Activated CD4-positive, alpha-beta T cell treated with anti-CD3 and anti-CD28 coated beads, Interleukin-2, amount 10 ng/mL, durations not matched to agents 7 days and 5 days (primary cell): Measurements from ENCODE around the gene ZNF473. TPM values are rescaled to one million over a fixed set of nuclear protein-coding genes. Genes with fewer than 3 reads are reported as not detected.

ENCODE experiments used
- CTCF ChIA-PET: fragments of 350-600 bp; sonication (Branson Sonifier 250); formaldehyde crosslinking; loops from one replicate; lab custom pipeline; 2021; ENCODE audit warnings: antibody characterized with exemption; lab: Charles Lee
- POLR2A ChIA-PET: fragments of 350-600 bp; sonication (Branson Sonifier 250); formaldehyde crosslinking; loops from one replicate; lab custom pipeline; 2021; ENCODE audit warnings: antibody characterized with exemption; lab: Charles Lee
- DNase-seq: peaks from one replicate; pipeline ENCODE4 v3.0.0-alpha.2; 2020
- H3K27ac Mint-ChIP-seq: one replicate; pipeline ENCODE4 v1.8.0; 2021; ENCODE audit warnings: mild to moderate bottlenecking, moderate library complexity, mixed read lengths
- H3K27me3 Mint-ChIP-seq: one replicate; pipeline ENCODE4 v1.8.0; 2021; ENCODE audit warnings: mixed read lengths
- H3K36me3 Mint-ChIP-seq: one replicate; pipeline ENCODE4 v1.8.0; 2021; ENCODE audit warnings: low read depth, mixed read lengths
- H3K4me1 Mint-ChIP-seq: one replicate; pipeline ENCODE4 v1.8.0; 2021; ENCODE audit warnings: mixed read lengths
- H3K4me3 Mint-ChIP-seq: one replicate; pipeline ENCODE4 v1.8.0; 2021; ENCODE audit warnings: mild to moderate bottlenecking, moderate library complexity, mixed read lengths
- H3K9me3 Mint-ChIP-seq: one replicate; pipeline ENCODE4 v1.8.0; 2021; ENCODE audit warnings: mixed read lengths
- total RNA-seq, 2 experiments: library from RNA; stranded (reverse); gene quantifications; one replicate each; pipeline ENCODE4 v1.2.3, GENCODE V29; 2021

ZNF473 gene
- total RNA-seq, 2 experiments from 2014 or later: 10.0 to 10.6 TPM

GRCh38 chr19:50008532-50008931, 17.3 kb upstream of the ZNF473 start:
- CTCF ChIA-PET: interaction anchor here (0.5 kb wide), 1 partner anchor 523 kb away, joined by 6 read pairs; no protein-coding TSS in a partner anchor
- POLR2A ChIA-PET: no interaction called here
- no peak overlapping the region for H3K27ac Mint-ChIP-seq
- H3K4me3 Mint-ChIP-seq: no peak overlapping the region
- H3K9me3 Mint-ChIP-seq: no peaks in the 10 kb centered on the region
- H3K27me3 Mint-ChIP-seq: no peaks in the 10 kb centered on the region
- peaks cover 52% of the 10 kb centered on the region for H3K36me3 Mint-ChIP-seq
- DNase-seq: no peak
- H3K4me1 Mint-ChIP-seq: peaks cover 20% of the 10 kb centered on the region

GRCh38 chr19:50016225-50016807, 9.5 kb upstream of the ZNF473 start:
- CTCF ChIA-PET: interaction anchor here (1.4 kb wide), 1 partner anchor 17 kb away, joined by 3 read pairs; no protein-coding TSS in a partner anchor
- POLR2A ChIA-PET: no interaction called here
- H3K4me1 Mint-ChIP-seq: no peaks in the 10 kb centered on the region
- no peak for DNase-seq
- H3K9me3 Mint-ChIP-seq: no peaks in the 10 kb centered on the region
- H3K4me3 Mint-ChIP-seq: no peak overlapping the region
- peaks cover 56% of the 10 kb centered on the region for H3K36me3 Mint-ChIP-seq
- no peak overlapping the region for H3K27ac Mint-ChIP-seq
- H3K27me3 Mint-ChIP-seq: no peaks in the 10 kb centered on the region

DNA sequence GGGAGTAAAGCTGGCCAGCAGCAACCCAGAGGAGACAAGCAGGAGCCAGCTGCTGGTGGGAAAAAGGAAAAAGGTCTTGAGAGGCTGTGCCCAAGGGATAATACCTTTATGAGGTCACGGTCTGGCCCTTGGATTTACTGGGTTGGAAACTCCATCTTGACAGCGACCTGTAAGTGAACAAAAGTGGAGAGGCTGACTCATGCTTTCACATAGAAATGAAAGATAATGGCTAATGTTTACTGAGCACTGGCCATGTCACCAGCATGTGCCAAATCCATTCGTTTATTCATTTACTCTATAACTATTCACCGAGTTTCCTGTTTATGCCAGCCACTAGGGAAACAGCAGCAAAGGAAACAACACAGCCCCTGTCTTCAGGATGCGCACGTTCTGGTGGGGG, 5.3 kb upstream of the ZNF473 start:
- H3K9me3 Mint-ChIP-seq: no peaks in the 10 kb centered on the region
- H3K36me3 Mint-ChIP-seq: peaks cover 28% of the 10 kb centered on the region
- no peak overlapping the region for H3K27ac Mint-ChIP-seq
- ChIA-PET POLR2A (no interaction called here), CTCF (no interaction called here)
- peaks cover 24% of the 10 kb centered on the region for H3K4me1 Mint-ChIP-seq
- no peak for DNase-seq
- H3K27me3 Mint-ChIP-seq: no peaks in the 10 kb centered on the region
- no peak overlapping the region for H3K4me3 Mint-ChIP-seq

DNA sequence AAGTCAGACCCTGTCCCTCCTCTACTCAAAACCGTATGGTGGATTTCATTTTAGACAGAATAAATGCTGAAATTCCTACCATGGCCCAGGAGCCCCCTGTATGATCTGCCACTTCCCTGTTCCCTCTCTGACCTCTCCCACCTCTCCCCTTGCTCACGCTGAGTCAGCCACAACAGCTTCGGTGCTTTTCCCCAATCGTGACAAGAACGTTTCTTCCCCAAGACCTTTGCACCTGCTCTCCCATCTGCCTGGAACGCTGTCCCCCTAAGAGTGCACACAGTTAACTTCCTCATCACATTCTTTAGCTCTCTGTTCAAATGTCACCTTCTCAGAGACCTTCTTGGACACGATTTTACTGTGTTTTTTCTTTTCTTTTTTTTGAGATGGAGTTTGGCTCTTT, 3.0 kb upstream of the ZNF473 start:
- H3K27me3 Mint-ChIP-seq: no peaks in the 10 kb centered on the region
- no peak overlapping the region for H3K27ac Mint-ChIP-seq
- POLR2A ChIA-PET: no interaction called here
- H3K4me3 Mint-ChIP-seq: peak overlapping the region; percentile 31
- DNase-seq: no peak
- CTCF ChIA-PET: no interaction called here
- H3K9me3 Mint-ChIP-seq: peaks cover 7% of the 10 kb centered on the region
- H3K36me3 Mint-ChIP-seq: peaks cover 25% of the 10 kb centered on the region
- H3K4me1 Mint-ChIP-seq: peaks cover 41% of the 10 kb centered on the region

DNA sequence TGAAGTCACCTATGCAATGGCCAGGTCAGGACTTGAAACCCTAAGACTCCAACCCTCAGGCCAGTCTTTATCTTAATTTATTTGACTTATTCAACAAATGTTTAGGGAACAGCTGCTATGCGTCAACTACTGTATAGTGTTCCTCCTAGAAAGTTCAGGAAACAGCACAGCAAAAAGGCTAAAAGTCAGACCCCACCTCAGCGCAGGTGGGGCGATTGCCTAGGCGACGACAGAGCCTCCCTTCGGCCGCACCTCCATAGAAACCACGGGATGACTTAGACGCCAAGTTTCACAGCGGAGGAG, 1.1 kb upstream of the ZNF473 start:
- ChIA-PET POLR2A (no interaction called here), CTCF (interaction anchor here (1.5 kb wide), 1 partner anchor 12 kb away, joined by 3 read pairs; no protein-coding TSS in a partner anchor)
- Mint-ChIP-seq H3K27ac (peak overlapping the region; percentile 98), H3K4me3 (peak overlapping the region; percentile 90), H3K36me3 (peaks cover 16% of the 10 kb centered on the region), H3K4me1 (peaks cover 41% of the 10 kb centered on the region), H3K9me3 (peaks cover 7% of the 10 kb centered on the region), H3K27me3 (no peaks in the 10 kb centered on the region)
- no peak for DNase-seq

- H3K27me3 Mint-ChIP-seq: no peaks in the 10 kb centered on the region
- POLR2A ChIA-PET: no interaction called here
- H3K4me1 Mint-ChIP-seq: peaks cover 41% of the 10 kb centered on the region
- peak; percentile 100 for DNase-seq
- peak within 1 kb of the TSS; percentile 98 for H3K27ac Mint-ChIP-seq
- peaks cover 15% of the 10 kb centered on the region for H3K36me3 Mint-ChIP-seq
- peak within 1 kb of the TSS; percentile 90 for H3K4me3 Mint-ChIP-seq
- H3K9me3 Mint-ChIP-seq: peaks cover 7% of the 10 kb centered on the region
- CTCF ChIA-PET: interaction anchor here (1.3 to 1.5 kb wide), 2 partner anchors 12 to 16 kb away, joined by 3 read pairs; no protein-coding TSS in a partner anchor
These were observed 597 bp upstream of the ZNF473 start, which contains the start of gene VRK3 for GRCh38 chr19:50025022-50025793. Gene VRK3, minus strand, starts transcription at chr19:50025372. Its CDS starts 9,210 bp downstream, at chr19:50016162.

DNA sequence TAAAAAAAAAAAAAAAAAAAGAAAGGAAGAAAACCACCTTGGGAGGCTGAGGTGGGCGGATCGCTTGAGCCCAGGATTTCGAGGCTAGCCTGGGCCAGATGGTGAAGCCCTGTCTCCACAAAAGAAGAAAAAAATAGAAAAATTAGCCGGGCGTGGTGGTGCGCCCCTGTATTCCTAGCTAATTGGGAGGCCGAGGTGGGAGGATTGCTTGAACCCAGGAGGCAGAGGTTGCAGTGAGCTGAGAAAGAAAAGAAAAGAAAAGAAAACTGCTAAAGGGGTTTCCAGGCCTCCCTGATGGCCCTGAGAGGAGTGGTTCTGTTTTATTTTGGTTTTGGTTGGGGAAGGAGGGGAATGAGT, 723 bp downstream of the ZNF473 start:
- no peaks in the 10 kb centered on the region for H3K27me3 Mint-ChIP-seq
- ChIA-PET POLR2A (no interaction called here), CTCF (interaction anchor here (1.3 kb wide), 1 partner anchor 14 kb away, joined by 3 read pairs; no protein-coding TSS in a partner anchor)
- peaks cover 41% of the 10 kb centered on the region for H3K4me1 Mint-ChIP-seq
- peaks cover 7% of the 10 kb centered on the region for H3K9me3 Mint-ChIP-seq
- H3K27ac Mint-ChIP-seq: peak overlapping the region; percentile 98
- H3K4me3 Mint-ChIP-seq: peak overlapping the region; percentile 90
- H3K36me3 Mint-ChIP-seq: peaks cover 27% of the 10 kb centered on the region
- DNase-seq: no peak

- H3K27me3 Mint-ChIP-seq: no peaks in the 10 kb centered on the region
- H3K36me3 Mint-ChIP-seq: peaks cover 60% of the 10 kb centered on the region
- peaks cover 7% of the 10 kb centered on the region for H3K9me3 Mint-ChIP-seq
- DNase-seq: no peak
- ChIA-PET CTCF (interaction anchor here (0.6 kb wide), 1 partner anchor 640 kb away, joined by 3 read pairs; no protein-coding TSS in a partner anchor), POLR2A (no interaction called here)
- H3K4me3 Mint-ChIP-seq: no peak overlapping the region
- H3K27ac Mint-ChIP-seq: no peak overlapping the region
- H3K4me1 Mint-ChIP-seq: peaks cover 20% of the 10 kb centered on the region
These were observed 4.4 kb downstream of the ZNF473 start for GRCh38 chr19:50030225-50030624.

DNA sequence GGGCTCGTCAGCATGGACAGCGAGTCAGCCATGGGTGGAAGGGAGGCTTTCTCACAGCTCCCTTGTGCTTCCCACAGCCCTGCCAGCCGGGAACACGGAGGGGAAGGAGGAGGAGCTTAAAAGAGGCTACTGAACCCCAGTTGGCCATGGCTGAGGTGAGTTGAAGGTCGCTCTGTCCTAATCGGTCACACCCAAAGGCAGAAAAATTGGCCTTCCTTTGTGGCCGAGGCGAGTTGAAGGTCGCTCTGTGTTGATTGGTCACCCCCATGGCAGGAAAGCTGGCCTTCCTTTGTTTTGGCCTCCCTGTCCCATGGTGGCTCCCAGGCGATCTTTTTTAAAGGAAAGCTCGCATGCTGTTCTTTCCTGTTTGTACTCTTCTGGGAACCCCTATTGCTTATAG, 5.1 kb downstream of the ZNF473 start:
- no peaks in the 10 kb centered on the region for H3K27me3 Mint-ChIP-seq
- peaks cover 13% of the 10 kb centered on the region for H3K4me1 Mint-ChIP-seq
- no peak overlapping the region for H3K4me3 Mint-ChIP-seq
- DNase-seq: no peak
- no peak overlapping the region for H3K27ac Mint-ChIP-seq
- peaks cover 5% of the 10 kb centered on the region for H3K9me3 Mint-ChIP-seq
- CTCF ChIA-PET: no interaction called here
- H3K36me3 Mint-ChIP-seq: peaks cover 65% of the 10 kb centered on the region
- POLR2A ChIA-PET: no interaction called here

GRCh38 chr19:50036908-50037307, 11.1 kb downstream of the ZNF473 start:
- Mint-ChIP-seq H3K4me3 (no peak overlapping the region), H3K27ac (no peak overlapping the region), H3K4me1 (no peaks in the 10 kb centered on the region), H3K27me3 (no peaks in the 10 kb centered on the region), H3K36me3 (peaks cover 76% of the 10 kb centered on the region), H3K9me3 (peaks cover under 1% of the 10 kb centered on the region)
- ChIA-PET CTCF (interaction anchor here (0.9 to 1.2 kb wide), 2 partner anchors 11 to 12 kb away, joined by 3 read pairs; partner anchors contain the start of gene VRK3), POLR2A (no interaction called here)
- no peak for DNase-seq

DNA sequence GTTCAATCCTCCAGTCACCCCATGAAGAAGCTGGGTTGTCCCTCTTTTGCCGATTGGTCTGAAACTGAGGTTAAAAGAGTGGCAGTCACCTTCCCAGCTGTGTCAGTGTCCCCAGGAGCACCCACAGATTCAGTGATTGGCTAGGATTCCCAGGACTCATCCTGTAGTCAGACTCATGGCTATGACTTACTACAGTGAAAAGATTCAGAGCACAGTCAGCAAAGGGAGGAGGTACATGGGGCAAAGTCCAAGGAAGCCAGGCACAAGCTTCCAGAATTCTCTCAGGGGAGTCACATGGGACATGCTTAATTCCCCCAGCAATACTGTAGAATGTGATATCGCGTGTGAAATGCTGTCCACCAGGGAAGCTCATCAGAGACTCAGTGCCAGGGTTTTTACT, 14.2 kb downstream of the ZNF473 start:
- no peaks in the 10 kb centered on the region for H3K27me3 Mint-ChIP-seq
- CTCF ChIA-PET: interaction anchor here (0.8 to 1.5 kb wide), 2 partner anchors 9 to 14 kb away, joined by 3 read pairs; partner anchors contain the start of gene ZNF473
- no peak overlapping the region for H3K4me3 Mint-ChIP-seq
- POLR2A ChIA-PET: no interaction called here
- H3K9me3 Mint-ChIP-seq: peaks cover 25% of the 10 kb centered on the region
- no peaks in the 10 kb centered on the region for H3K4me1 Mint-ChIP-seq
- DNase-seq: no peak
- H3K36me3 Mint-ChIP-seq: peaks cover 76% of the 10 kb centered on the region
- no peak overlapping the region for H3K27ac Mint-ChIP-seq

DNA sequence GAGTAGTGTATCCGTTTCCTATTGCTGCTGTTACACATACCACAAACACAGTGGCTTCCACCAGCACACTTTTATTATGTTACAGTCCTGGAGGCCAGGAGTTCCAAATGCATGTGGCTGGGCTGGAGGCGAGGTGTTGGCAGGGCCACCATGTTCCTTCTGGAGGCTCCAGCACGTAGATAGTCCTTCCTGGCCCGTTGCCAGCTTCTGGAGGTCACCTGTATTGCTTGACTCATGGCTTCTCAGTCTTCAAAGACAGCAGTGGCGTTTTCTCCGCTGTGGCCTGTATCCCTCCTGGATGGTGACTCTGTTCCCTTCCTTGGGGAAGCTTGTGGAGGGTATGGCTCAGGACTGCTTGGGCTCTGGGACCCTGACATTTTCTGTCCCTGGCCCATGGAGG, 15.2 kb downstream of the ZNF473 start:
- Mint-ChIP-seq H3K27me3 (no peaks in the 10 kb centered on the region), H3K4me3 (no peak overlapping the region), H3K36me3 (peaks cover 79% of the 10 kb centered on the region), H3K27ac (no peak overlapping the region), H3K9me3 (peaks cover 35% of the 10 kb centered on the region), H3K4me1 (no peaks in the 10 kb centered on the region)
- ChIA-PET POLR2A (no interaction called here), CTCF (interaction anchor here (1.5 kb wide), 1 partner anchor 15 kb away, joined by 3 read pairs; the partner anchor contains the start of gene ZNF473)
- no peak for DNase-seq

DNA sequence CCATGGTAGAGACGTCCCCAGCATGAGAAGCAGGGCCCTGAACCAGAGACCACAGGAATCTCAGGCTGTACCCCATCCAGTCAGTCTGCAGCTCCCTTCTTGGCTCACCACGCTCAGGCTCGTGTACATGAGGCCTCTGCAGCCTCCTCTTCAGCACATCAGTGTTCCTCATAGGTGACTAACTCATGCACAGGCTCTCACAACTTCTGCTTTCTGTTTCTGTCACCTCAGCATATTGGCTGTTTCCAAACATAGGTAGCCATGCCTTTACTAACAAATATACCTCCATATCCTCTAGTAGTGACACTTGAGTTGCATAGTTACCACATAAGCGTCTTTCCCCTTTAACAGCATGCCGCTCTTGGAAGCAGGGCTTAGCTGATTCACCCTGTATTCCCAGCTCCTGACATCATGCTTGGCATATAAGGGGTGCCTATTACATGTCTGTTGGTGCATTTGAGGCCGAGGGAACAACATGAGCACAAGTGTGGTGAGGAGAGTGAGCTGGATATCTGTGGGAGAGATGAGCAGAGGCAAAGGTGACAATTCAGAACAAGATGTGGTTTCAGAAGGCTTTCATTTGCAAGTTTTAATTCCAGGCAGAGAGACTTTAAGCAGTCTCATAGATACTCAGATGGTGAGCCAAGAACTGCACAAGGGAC, 16.7 kb downstream of the ZNF473 start:
- Mint-ChIP-seq H3K27ac (no peak overlapping the region), H3K27me3 (no peaks in the 10 kb centered on the region), H3K36me3 (peaks cover 84% of the 10 kb centered on the region), H3K4me3 (no peak overlapping the region), H3K4me1 (no peaks in the 10 kb centered on the region), H3K9me3 (peaks cover 44% of the 10 kb centered on the region)
- no peak for DNase-seq
- ChIA-PET POLR2A (no interaction called here), CTCF (no interaction called here)
